Fibroblast of peridontal ligament (primary cell): Measurements from ENCODE around the gene ALG2.

Source experiments
- DNase-seq: peaks from one replicate; pipeline ENCODE4 v3.0.0-alpha.2; 2010; ENCODE audit errors: extremely low read depth

ALG2 gene

DNA sequence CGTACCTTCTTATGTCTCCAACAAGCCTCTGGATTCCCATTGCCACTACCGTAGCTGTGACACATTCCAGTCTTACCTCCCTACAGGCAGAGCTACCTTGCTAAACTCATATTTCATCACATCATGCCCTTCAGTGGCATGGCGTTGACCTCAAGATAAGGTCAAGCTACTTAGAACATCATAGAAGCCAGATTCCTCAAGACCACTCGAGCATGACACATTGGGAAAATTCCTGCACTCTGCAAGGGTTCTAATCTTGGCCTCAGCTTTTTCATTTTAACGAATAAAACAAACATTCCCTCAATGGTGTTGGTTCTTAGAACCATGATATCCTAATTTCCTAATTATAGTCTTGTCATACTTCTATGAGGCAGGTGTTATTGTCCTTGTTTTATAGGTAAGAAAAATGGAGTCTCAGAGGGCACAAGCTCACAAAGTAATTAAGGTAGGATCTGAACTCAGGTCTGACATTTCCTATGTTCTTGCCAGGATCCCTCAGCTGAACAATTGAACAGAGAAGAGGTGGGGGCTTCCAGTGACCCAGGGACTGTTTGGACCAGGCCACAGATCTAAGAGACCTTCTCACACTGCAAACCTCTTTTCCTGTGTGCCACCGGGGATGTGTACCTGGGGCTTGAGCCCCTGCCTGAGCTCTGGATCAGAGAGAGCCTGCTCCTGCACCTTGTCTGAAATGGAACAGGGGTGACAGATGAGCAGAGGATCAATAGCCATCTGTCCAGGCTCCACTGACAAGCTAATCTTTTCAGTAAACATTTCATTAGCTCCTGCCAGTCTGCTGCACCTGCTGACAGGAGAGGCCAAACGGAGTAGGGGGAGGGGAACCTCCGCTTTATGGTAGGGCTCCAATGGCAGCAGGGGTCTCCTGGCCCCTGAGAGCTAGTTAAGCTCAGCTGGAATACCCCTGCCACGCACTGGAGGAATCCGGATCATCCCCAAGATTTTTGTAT, 49.3 kb downstream of the ALG2 start:
- no peak for DNase-seq

DNA sequence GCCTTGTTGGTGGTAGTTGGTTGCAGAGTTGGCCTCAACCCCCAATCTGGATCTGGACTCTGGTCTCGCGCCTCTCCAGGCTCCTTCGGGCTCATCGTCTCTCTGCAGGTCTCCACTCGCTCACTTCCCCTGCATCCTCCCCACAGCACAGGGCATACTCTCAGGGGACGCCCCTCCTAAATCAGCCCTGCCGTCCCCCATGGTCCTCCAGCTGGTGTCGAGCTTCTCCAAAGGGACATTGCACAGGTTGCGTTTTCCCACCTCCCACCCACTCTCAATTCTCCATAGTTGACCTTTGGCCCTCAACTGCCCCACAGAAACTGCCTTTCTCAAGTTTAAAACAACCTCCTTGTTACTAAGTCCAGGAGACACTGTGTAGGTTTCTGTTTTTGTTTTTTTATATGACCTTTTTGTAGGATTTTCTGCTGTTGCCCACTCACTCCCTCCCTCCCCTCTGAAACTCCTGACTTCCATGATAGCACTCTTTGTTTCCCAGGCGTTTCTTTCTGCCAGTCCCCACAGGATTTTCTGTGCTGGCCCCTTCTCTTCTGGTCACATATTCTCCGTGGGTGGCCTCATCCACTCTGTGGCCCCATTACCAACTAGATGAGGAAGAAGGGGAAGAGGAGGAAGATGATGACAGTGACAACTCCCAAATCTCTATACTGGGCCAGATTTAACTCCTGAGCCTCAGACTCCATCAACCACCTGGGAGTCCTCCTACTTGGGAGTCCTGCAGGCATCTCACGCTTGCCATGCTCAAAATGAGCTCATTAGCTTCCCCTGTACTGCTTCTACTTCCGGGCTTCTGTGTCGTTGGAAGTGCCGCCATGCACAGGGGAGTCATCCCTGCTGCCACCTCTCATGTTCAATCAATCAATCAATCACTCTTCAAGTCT, 50.3 kb downstream of the ALG2 start:
- DNase-seq = no peak

DNA sequence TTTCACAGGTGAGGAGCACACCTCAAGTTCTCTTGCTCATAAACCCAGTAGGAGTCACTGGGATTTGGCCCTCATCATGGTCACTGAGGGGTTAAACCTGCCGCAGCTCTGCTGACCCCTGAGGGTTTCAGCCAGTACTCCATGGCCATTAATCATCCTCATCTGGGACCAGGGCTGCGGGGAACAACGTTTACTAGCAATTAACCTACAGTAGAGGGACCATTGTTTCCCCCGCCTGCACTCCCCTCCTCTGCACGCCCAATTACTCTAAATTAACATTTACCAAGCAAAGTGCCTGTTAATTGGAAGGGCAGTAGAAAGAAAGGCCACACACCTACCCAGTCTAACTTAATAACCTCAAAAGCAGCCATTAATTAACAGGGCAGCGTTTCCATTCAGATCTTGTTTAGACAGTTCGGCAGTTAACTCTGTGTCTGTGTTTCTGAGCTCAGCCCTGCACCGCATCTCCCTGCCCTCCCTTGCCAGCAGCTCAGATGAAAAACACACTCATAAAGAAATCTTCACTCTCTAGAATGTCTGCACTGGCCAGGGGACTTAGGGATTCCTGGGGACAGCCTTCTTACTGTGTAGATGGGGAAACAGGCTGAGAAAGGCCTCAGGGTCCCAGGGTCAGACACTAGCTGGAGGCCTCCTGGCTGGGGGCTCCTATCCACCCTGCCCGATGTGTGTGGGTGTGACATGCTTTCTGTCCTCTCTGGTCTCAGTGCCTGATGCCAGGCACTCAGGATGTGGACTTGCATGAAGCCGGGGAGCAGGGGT, 51.6 kb downstream of the ALG2 start:
- DNase-seq = no peak

DNA sequence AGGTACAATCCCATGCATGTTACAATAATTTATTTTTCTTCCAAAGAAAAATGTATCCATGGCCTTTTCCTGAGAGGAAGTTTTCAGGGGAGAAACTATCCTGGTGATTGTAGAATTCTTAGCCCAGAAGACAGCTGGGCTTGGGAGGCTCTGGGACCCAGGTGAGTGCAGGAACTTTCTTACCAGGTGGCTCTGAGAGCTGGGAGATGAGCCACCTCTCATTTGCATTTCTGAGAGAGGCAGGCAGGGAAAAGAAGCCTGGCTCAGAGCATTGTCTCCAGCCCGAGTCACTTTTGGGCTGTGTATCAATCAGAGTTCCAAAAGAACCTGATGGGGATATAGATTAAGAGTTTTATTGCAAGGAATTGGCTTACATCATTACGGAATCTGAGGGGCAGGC, 52.7 kb downstream of the ALG2 start:
- no peak for DNase-seq

DNA sequence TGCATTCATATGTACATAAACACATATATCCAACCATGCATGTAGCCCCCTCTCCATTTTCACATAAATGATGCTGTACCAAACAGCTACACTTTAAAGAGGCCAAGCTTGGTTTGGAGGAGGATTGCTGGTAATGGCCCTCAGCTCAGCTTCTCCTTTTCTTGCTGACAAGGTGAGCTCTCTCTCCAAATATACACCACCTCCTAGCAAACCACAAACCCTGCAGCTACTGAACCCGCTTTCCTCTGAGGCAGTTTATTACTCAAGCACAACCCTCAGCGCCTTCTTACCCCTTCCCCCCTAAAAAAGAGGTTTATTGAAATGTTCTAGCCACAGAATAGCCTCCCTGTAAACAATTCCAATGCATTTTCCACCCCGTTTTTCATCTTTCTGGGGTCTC, 54.0 kb downstream of the ALG2 start:
- DNase-seq = no peak

DNA sequence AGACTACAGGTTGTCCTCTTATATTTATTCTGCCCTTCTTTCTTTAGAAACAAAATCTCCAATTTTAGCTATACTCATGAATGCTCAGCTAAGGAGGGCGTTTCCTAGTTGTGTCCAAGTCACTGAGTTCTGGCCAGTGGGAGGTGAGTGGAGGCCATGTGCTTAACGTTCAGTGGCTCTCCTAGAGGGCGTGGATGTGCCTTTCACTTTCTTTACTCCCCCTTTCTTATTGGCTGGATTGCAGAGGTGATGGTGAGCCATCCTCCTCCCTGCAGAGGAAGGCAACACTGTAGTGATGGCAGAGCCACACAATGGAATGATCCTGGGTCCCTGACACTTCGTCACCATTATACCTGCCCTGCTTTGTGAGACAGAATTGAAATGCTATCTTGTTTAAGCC, 54.6 kb downstream of the ALG2 start:
- no peak for DNase-seq
